Kidney epithelial cell (primary cell): ENCODE results near the gene SPIN2A. TPM values are rescaled to one million over a fixed set of nuclear protein-coding genes. Genes with fewer than 3 reads are reported as not detected.
"Not testable (repeated sequence)": the region's sequence is repeated elsewhere in the genome, so short reads cannot be mapped to it uniquely, and the experiment has no call there.

Source experiments
- DNase-seq: peaks from one replicate; pipeline ENCODE4 v3.0.0-alpha.2; 2010; ENCODE audit warnings: low read depth
- H3K27me3 ChIP-seq: 2 replicates; pipeline ENCODE4 v1.6.0; 2011; ENCODE audit warnings: low read length; ENCODE audit not compliant: control insufficient read depth, insufficient read depth
- H3K36me3 ChIP-seq: 2 replicates; pipeline ENCODE4 v1.5.1; 2011; ENCODE audit warnings: low read length; ENCODE audit not compliant: control insufficient read depth, insufficient read depth
- H3K4me3 ChIP-seq: 2 replicates; pipeline ENCODE4 v1.5.1; 2011; ENCODE audit warnings: low read depth, mild to moderate bottlenecking, control low read depth, low read length
- CTCF ChIP-seq: IDR thresholded peaks from 2 replicates; pipeline ENCODE4 v1.5.1; 2011; ENCODE audit warnings: mild to moderate bottlenecking, moderate library complexity, low read length, control low read depth, inconsistent platforms; ENCODE audit not compliant: insufficient read depth, poor library complexity, severe bottlenecking
- total RNA-seq: library from RNA; depleted of rRNA; stranded (reverse); fragments of >200 nt; gene quantifications from 2 replicates; pipeline ENCODE4 v1.2.3, GENCODE V29; 2015

Gene SPIN2A
- total RNA-seq, 1 donor from 2014 or later: not detected

DNA sequence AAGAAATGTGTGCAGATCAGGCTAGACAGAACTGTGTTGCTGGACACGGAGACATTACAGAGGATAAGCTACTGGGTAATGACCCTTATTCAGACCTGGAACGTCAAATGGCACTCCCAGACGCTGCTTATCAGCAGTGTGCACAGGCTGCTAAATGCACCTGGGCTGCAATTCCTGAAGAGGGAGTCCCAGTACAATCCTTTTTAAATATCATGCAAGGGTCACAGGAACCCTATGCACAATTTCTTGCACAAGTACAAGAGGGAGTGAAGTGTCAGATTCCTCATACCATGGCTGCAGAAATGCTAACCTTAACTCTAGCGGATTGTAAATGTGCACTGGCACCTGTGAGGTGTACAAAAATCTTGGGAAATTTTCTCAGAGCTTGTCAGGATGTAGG, 32.8 kb downstream of the SPIN2A start:
- H3K36me3 ChIP-seq: no peaks in the 10 kb centered on the region
- no peak for DNase-seq
- H3K27me3 ChIP-seq: no peaks in the 10 kb centered on the region
- H3K4me3 ChIP-seq: no peak overlapping the region
- TF ChIP-seq CTCF: no peak

DNA sequence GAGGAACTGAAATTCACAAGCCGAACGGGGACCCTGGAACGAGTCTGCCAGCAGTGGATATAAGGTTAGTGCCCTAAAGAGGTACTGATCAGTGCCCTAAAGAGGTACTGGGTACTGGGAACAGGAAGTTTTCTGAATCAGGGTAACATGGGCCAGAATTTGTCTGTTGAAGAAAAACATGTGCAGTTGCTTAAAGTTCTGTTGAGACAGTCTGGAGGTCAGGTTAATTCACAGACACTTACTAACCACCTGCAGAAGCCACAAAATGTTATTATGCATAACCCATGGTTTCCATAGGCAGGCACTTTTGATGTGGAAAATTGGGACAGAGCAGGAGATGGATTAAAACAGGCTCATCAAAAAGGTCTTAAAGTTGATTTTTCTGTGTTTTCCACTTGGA, 33.7 kb downstream of the SPIN2A start:
- no peak for DNase-seq
- Histone ChIP-seq H3K4me3 (no peak overlapping the region), H3K36me3 (no peaks in the 10 kb centered on the region), H3K27me3 (no peaks in the 10 kb centered on the region)
- no peak for TF ChIP-seq CTCF

DNA sequence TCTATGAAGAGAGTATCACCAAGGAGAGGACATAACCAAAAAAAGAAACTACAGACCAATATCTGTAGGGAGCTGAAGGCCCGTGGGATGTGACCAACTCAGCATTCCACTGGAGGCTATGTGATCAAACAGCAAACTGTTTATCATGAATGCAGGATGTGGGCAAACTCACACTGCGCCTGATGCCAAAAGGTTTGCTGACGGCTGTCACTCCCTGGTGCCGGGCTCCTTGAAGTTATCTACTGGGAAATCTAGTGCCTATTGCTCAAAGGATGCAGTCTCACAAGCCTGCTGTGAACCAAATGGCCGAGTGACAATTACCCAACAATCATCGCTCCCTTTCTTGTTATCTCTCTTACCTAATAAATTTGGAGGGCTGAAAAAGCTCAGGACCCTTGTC, 34.3 kb downstream of the SPIN2A start:
- not testable (repeated sequence) for H3K36me3 ChIP-seq, H3K27me3 ChIP-seq, H3K4me3 ChIP-seq, DNase-seq

Other genes with a start within 250 kb of the SPIN2A start
- 3.5 and 7.3 TPM in 2 replicates for gene SPIN3, start 141.9 kb downstream of the SPIN2A start, total RNA-seq
- gene SPIN2B, start 15.8 kb downstream of the SPIN2A start, total RNA-seq: 5.2 and 21.7 TPM in 2 replicates
- gene FAAH2, start 149.3 kb upstream of the SPIN2A start, total RNA-seq: 5.3 and 11.5 TPM in 2 replicates